Amygdala (tissue), 56 donors: ENCODE results near the gene SLC35G2.
A peak's percentile ranks its signal among the peaks of the same experiment; 100 is the strongest.
"Not testable (repeated sequence)": the region's sequence is repeated elsewhere in the genome, so short reads cannot be mapped to it uniquely, and the experiment has no call there.

Experiments
- DNase-seq, 56 donors: peaks; one replicate each; lab custom pipeline; 2025; lab: John Stamatoyannopoulos, UW

SLC35G2 gene

GRCh38 chr3:136831461-136831860 is 12.5 kb downstream of the SLC35G2 start:
- no peak for DNase-seq

DNA sequence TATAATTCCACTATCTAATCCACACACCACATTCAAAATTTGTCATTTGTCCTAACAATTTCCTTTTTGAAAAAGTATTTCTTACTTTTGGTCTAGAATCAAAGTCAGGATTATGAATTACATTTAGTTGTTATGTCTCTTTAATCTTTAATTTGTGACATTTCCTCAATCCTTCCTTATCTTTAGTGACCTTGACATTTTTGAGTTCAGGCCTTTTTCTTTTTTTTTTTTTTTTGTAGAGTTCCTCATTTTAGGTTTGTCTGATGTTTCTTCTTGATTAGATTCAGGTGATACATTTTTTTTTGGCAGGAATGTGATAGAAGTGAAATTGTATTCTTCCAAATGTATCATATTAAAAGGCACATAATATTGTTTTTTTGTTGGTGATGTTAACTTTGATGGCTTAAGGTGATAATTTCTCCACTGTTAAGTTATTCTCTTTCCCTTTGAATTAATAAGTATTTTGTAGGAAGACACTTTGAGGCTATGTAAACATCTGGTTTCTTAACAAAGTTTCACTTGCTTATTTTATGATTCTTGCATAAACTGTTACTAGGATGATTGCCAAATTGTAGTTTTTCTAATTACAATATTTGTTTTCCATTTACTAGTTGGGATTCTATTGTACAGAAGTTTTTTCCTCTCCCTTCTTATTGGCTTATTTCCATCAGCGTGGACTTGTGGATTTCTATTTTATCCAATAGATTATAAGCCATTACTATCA is 16.3 kb downstream of the SLC35G2 start:
- no peak for DNase-seq

DNA sequence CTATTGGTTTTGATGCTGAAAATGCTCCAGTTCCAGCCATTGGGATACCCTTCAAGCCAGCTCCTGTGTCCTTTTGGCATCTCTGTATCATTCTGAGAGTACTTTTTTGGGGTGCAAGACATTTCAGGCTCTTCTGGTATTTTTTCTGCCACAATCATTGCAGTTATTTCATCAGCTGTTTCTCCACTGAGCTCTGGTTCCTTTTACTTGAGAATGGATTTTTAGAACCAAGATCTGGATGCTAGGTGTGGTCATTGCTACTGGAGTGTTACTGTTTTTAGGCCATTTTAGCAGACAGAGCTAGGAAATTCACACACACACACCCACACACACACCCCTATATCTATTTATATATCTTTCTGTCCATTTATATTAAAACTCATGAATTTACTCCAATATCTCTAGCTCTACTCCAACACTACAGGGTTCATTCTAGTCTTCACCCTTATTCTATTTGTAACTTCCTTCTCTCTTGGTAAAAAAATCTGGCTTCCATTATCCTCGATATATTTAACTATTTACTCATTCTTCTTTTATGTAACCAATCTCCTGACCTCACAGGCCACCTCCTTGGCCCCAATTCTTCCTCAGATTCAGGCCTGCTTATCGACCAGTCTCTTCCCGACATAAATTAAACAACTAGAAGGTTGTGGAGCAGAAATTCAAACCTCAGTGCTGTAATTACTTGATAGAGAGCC is 17.0 kb downstream of the SLC35G2 start:
- no peak for DNase-seq

DNA sequence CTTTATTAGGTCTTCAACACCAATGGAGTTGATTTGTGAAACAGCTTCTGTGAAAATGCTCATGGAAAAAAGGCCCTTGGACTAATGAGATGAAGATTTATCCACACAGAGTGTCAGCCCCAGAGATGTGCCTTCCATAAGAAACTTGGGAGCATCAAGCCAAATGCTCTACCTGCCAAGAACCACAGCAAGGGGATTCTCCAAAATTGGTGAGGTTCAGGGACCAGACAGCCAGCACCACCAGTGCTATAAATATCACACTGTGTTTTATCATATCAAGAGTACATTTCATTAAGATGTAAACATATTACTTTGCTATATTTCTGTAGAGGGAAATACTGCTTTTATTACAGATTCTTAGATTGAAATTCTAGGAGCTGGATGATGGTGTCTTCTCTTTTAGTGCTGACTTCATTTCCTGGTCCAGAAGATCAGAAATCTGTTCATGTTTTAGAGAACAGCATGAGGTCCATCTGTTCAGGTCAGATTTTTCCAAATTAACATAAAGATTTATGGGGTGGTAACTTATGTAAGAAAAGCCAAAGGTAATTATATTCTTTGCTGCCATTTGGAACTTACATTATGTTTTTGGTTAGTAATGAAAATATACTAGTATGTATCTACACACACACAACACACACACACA is 17.7 kb downstream of the SLC35G2 start:
- DNase-seq, result no peak

DNA sequence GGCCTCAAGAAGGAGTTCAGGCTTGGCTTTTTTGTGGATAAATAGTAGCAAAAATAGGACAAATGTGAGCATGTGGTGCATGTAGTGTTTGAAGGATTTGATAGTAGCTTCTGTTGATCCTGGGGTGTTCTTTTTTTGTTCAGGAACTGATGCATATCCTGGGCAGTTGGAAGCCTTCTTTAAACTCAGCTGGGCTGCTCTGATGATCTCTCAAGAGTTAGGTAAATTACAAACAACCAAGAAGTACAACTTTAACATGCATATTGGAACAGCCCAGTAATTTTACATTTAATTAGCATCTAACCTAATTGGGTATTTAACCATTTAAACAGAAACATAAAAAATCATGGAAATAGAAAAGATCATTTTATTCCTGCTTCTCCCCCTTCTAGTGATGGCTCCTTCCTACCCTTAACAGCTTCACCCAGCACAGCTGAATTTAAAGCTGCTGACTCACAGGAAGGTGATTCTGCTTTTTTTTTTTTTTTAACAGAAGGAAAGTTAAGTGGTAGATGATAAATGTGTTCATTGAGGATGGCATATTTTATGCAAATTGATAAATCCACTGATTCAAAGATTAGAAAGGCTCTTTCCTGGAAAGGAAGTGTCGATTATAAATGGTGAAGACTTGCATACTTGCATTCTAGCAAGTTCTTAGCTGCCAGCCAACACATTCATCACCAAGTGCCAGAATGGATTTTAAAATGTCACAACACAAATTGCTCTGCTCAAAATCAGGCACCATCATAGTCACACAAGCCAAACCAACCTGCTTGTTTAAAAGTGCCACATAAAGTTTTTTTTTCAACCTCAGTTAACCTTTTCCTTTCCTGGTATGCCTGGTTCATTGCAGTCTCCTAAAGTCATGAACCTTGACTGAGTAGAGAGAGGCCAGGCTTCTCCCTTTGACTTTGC is 20.0 kb downstream of the SLC35G2 start:
- DNase-seq, result no peak

DNA sequence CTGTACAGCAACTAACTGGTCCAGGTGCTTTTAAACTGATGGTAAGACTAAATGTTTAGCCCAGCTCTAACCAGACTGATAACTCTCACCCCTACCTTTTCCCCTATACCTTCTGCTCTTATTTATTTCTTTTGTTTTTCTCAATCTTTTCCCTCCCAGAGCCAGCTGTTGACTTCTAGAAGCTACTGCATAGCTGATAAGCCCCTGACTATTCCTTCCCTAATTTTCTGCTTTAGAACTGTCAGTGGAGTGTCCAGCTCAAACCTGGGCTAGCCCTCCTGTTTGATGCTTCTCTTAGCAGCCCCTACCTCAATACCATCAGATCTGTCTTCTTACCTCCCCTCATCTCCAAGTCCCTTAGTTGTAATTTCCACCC is 20.6 kb downstream of the SLC35G2 start:
- DNase-seq, result no peak

GRCh38 chr3:136840252-136840651 is 21.3 kb downstream of the SLC35G2 start:
- no peak for DNase-seq

GRCh38 chr3:136842294-136842693 is 23.4 kb downstream of the SLC35G2 start:
- no peak for DNase-seq

DNA sequence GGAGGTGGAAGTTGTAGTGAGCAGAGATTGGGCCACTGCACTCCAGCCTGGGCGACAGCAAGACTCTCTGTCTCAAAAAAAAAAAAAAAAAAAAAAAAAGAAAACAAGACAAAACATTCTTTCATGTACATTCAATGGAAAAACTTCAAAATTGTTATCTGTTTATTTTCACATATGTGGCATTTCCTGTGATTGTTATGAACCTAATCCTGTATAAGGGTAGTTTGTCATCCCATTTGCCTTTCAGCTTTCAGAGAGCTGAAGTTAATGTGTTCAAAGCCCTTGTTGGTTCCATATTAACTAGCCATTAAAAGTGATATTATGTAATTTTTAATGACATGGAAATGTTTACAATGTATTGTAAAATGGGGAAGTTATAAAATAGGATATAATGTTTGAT is 25.8 kb downstream of the SLC35G2 start:
- no peak for DNase-seq

DNA sequence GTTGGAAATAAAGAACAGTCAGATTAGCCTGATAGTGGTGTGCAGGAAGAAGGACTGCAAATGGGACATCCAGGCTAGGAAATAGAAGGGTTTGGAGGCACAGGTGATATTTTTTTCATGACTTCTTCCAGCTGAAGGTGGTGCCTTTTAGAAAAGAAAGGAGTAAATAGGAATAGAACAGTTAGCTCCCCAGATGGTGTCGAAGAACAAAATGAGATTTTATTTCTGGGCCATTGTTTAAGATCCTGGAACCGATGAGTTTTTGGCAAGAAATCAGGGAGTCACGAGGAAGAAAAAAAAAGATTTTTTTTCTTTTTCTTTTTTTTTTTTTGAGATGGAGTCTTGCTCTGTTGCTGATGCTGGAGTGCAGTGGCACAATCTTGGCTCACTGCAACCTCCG is 33.3 kb downstream of the SLC35G2 start:
- no peak for DNase-seq

DNA sequence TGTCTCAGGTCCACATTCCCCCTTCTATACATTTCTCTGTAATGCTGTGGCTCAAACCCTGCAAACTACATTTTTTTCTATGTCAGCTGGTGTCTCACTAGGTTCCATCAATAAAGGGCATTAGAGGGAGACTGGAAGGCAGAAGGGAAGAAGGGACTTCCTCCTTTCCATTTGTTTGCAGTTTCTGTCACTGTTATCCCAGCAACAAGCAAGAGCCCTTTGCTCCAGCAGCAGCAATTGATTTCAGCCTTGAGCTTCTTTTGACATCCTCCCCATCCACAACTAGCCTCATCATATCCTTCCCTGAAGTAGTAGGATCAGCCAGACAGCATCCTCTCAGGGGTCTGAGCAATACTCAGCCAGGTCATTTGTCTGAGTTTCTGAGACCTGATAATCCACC is 37.7 kb downstream of the SLC35G2 start:
- DNase-seq, result no peak

DNA sequence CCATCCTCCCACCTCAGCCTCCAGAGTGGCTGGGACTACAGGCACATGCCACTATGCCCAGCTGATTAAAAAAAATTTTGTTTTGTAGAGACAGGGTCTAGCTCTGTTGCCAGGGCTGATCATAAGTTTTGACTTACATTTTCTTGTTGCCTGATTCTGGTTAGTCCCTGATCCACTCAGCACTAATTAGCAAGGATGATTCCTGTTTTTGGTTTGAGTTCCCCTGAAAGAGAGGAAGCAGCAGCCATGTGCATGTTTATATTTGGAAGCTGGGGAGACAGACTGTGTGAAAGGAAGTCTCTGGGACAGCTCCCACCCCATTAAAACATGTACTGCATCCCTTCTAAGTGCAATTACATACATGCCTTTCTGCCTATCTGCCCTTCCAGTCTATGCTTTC is 39.5 kb downstream of the SLC35G2 start:
- DNase-seq, result peak in 6 of 56 donors; percentile 1 to 46 (median 6)

- no peak for DNase-seq
Observed at GRCh38 chr3:136860541-136860940, 41.6 kb downstream of the SLC35G2 start.

- DNase-seq, result peak; percentile 73 to 99 (median 97)
Observed at GRCh38 chr3:136861890-136862616, 43.1 kb downstream of the SLC35G2 start, which contains the start of gene NCK1. NCK1 (plus strand) TSS chr3:136862208; CDS start chr3:136928002, 65,794 bp downstream.

- DNase-seq, result peak in 30 of 56 donors; percentile 10 to 72 (median 40)
Observed at GRCh38 chr3:136862617-136863322, 43.8 kb downstream of the SLC35G2 start.

GRCh38 chr3:136869282-136869681 is 50.4 kb downstream of the SLC35G2 start:
- no peak for DNase-seq

DNA sequence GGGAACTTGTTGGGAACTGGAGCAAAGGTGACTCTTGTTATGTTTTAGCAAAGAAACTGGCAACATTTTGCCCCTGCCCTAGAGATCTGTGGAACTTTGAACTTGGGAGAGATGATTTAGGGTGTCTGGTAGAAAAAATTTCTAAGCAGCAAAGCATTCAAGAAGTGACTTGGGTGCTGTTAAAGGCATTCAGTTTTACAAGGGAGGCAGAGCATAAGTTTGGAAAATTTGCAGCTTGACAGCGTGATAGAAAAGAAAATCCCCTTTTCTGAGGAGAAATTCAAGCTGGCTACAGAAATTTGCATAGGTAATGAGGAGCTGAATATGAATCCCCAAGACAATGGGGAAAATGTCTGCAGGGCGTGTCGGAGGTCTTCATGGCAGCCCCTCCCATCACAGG is 53.3 kb downstream of the SLC35G2 start:
- DNase-seq, result not testable (repeated sequence)

- not testable (repeated sequence) for DNase-seq
Observed at GRCh38 chr3:136879510-136879909, 60.6 kb downstream of the SLC35G2 start.

- no peak for DNase-seq
Observed at GRCh38 chr3:136882571-136882970, 63.6 kb downstream of the SLC35G2 start.
